H1 (cell line): Measurements from ENCODE around the gene SAMD9. TPM values are rescaled to one million over a fixed set of nuclear protein-coding genes. Genes with fewer than 3 reads are reported as not detected.

Experiments
- CHD2 ChIP-seq: IDR thresholded peaks from 2 replicates; pipeline ENCODE4 v1.6.1; 2012; ENCODE audit warnings: low read length, improper control_type of control experiment
- KDM5A ChIP-seq: fragments of 200-600 bp; IDR thresholded peaks from 2 replicates; pipeline ENCODE4 v1.7.1; 2012; ENCODE audit warnings: mild to moderate bottlenecking, low read length, inconsistent platforms, mixed read lengths
- PHF8 ChIP-seq: fragments of 200-600 bp; sonication (generic); conservative IDR thresholded peaks from 2 replicates; pipeline ENCODE4 v1.7.1; 2012; ENCODE audit warnings: low read depth, mild to moderate bottlenecking, inconsistent platforms, low read length, moderate library complexity
- RAD21 ChIP-seq, 2 experiments: IDR thresholded peaks in 1 of 2; conservative IDR thresholded peaks in 1 of 2; 2 replicates each; pipeline ENCODE4 v1.6.1; 2011; ENCODE audit warnings: low read depth in 2 of 2, low read length in 2 of 2, improper control_type of control experiment in 1 of 2, inconsistent platforms in 1 of 2, mild to moderate bottlenecking in 1 of 2, moderate library complexity in 1 of 2
- RFX5 ChIP-seq: IDR thresholded peaks from 2 replicates; pipeline ENCODE4 v1.6.1; 2011; ENCODE audit warnings: low read depth, low read length, improper control_type of control experiment, borderline replicate concordance
- polyA plus RNA-seq, 7 experiments: library from polyadenylated mRNA; depleted of rRNA in 3 of 7; stranded (reverse) in 5 of 7; unstranded in 2 of 7; fragments of >200 nt in 5 of 7; fragments of 200-250 nt in 2 of 7; gene quantifications; 1 replicate in 5 of 7; 2 replicates in 1 of 7; 4 replicates in 1 of 7; pipeline versions ENCODE4 v1.2.1 to v1.2.3, GENCODE V29; 2011 to 2013; ENCODE audit warnings: missing spikeins in 2 of 7, mixed read lengths in 2 of 7
- total RNA-seq: library from RNA; stranded (reverse); fragmentation: NEBNext Ultra II Directional; extraction: Animal tissue kit (Norgen Biotek cat#: 25700); gene quantifications from 2 replicates; pipeline ENCODE4 v1.2.1, GENCODE V29; 2021

SAMD9 gene
- total and polyA plus RNA-seq, 2 of the 8 experiments (the other 6 are each of a cell fraction or from before 2014, with no cell fraction given): 0.02 TPM; not detected in 1

DNA sequence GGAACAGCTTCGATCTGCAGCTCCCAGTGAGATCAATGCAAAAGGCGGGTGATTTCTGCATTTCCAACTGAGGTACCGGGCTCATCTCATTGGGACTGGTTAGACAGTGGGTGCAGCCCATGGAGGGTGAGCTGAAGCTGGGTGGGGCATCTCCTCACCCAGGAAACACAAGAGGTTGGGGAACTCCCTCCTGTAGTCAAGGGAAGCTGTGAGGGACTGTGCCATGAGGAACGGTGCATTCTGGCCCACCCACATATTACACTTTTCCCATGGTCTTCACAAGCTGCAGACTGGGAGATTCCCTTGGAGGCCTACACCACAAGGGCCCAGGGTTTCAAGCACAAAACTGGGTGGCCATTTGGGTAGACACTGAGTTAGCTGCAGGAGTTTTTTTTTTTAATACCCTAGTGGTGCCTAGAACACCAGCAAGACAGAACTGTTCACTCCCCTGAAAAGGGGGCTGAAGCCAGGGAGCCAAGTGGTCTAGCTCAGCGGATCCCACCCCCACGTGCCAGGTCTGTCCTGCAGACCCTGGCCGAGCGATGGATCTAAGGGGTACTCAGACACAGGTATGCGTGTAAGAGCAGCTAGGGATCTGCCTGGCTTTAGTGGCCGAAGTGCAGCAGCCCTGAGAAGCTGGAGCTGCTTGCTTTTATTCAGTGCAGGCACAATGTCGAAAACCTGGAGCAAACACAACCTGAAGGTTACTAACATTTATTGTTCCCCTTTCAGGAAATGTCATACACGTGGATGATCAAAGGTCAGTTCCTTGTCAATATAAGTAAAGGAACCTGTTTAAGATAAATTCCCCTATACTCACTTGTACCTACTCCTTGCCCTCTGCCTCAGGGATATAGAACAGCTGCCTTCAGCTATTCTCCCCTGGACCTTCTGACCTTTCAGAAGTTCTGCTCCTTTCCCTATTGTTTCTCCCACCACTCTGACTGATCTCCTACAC is 3.1 kb upstream of the SAMD9 start (continued):
- TF ChIP-seq PHF8 (no peak), RAD21 (IDR thresholded peaks at IDR 0.05 in 1 of 2, conservative IDR thresholded peaks at IDR 0.05 in 1 of 2; ENCODE audit: low read depth in 2 of 2, low read length in 2 of 2) (no peak), RFX5 (no peak), KDM5A (no peak), CHD2 (no peak)
